ENCODE measurements around the gene NAA20. TPM values are rescaled to one million over a fixed set of nuclear protein-coding genes. Genes with fewer than 3 reads are reported as not detected.
A peak's percentile ranks its signal among the peaks of the same experiment; 100 is the strongest.

Gene NAA20
- total and polyA plus RNA-seq, 2 of the 13 experiments (the other 11 are each of a cell fraction or from before 2014, with no cell fraction given) = 81.9 to 82.8 TPM

- no peak for TF ChIP-seq ZNF878 (CRISPR knock-in tag; IDR thresholded peaks at IDR 0.05)
- peak; percentile 86 for TF ChIP-seq ZHX1 (CRISPR knock-in tag; IDR thresholded peaks at IDR 0.05; ENCODE audit: low read depth)
- TF ChIP-seq THYN1 (CRISPR knock-in tag; IDR thresholded peaks at IDR 0.05; ENCODE audit: borderline replicate concordance, low read depth) = peak; percentile 48; the same call in 1 of the 2 replicates
- peak; percentile 99 for TF ChIP-seq ZNF501 (CRISPR knock-in tag; IDR thresholded peaks at IDR 0.05)
- TF ChIP-seq THAP9 (CRISPR knock-in tag; IDR thresholded peaks at IDR 0.05; ENCODE audit: borderline replicate concordance) = peak; percentile 88
- TF ChIP-seq CENPT (CRISPR knock-in tag; IDR thresholded peaks at IDR 0.05; ENCODE audit: low read depth) = peak; percentile 97
- TF ChIP-seq ZNF460 (CRISPR knock-in tag; IDR thresholded peaks at IDR 0.05; ENCODE audit: borderline replicate concordance) = peak; percentile 52; the same call in 1 of the 2 replicates
- peak; percentile 64; the same call in 1 of the 2 replicates for TF ChIP-seq HNRNPUL1 (IDR thresholded peaks at IDR 0.05; ENCODE audit: low read depth, low read length)
- peak; percentile 98 for TF ChIP-seq TGIF2 (CRISPR knock-in tag; IDR thresholded peaks at IDR 0.05)
- 0 out of 2 replicates have a peak, but pooled peaks have one; percentile 66 for TF ChIP-seq ETS1 (CRISPR knock-in tag; IDR thresholded peaks at IDR 0.05)
- no peak for TF ChIP-seq U2AF2 (IDR thresholded peaks at IDR 0.05; ENCODE audit: low read depth, low read length)
- no peak for TF ChIP-seq ZNF207 (IDR thresholded peaks at IDR 0.05; ENCODE audit: borderline replicate concordance)
- peak; percentile 84; the same call in 1 of the 2 replicates for TF ChIP-seq ZFYVE20 (CRISPR knock-in tag; IDR thresholded peaks at IDR 0.05; ENCODE audit: borderline replicate concordance, low read depth)
- TF ChIP-seq HINFP (CRISPR knock-in tag; IDR thresholded peaks at IDR 0.05; ENCODE audit: low read depth) = peak; percentile 92
- no peak for TF ChIP-seq PRMT3 (CRISPR knock-in tag; IDR thresholded peaks at IDR 0.05; ENCODE audit: borderline replicate concordance, low read depth)
- TF ChIP-seq ZNF292 (CRISPR knock-in tag; IDR thresholded peaks at IDR 0.05; ENCODE audit: borderline replicate concordance, low read depth) = peak; percentile 96
- TF ChIP-seq ZNF746 (CRISPR knock-in tag; IDR thresholded peaks at IDR 0.05) = 0 out of 2 replicates have a peak, but pooled peaks have one; percentile 77
- TF ChIP-seq ZNF160 (CRISPR knock-in tag; IDR thresholded peaks at IDR 0.05) = peak; percentile 92
- no peak for TF ChIP-seq LCORL (IDR thresholded peaks at IDR 0.05)
- peak; percentile 51 for TF ChIP-seq LCORL (CRISPR knock-in tag; IDR thresholded peaks at IDR 0.05)
Measured at GRCh38 chr20:20017001-20017843, at the start of gene NAA20 (continued).
